ENCODE results near the gene IL17REL.
"Not testable (repeated sequence)": the region's sequence is repeated elsewhere in the genome, so short reads cannot be mapped to it uniquely, and the experiment has no call there.

IL17REL gene

DNA sequence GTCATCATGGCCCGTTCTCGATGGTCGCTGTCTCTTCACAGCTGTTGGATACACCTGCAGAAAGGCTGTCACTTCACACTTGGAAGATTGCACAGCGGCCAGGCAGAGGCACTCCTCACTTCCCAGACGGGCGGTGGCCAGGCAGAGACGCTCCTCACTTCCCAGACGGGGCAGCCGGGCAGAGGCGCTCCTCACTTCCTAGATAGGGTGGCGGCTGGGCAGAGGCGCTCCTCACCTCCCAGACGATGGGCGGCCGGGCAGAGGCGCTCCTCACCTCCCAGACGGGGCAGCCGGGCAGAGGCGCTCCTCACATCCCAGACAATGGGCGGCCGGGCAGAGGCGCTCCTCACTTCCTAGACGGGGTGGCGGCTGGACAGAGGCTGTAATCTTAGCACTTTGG, 22.7 kb downstream of the IL17REL start:
- DNase-seq (ENCODE audit: low read depth): not testable (repeated sequence)

DNA sequence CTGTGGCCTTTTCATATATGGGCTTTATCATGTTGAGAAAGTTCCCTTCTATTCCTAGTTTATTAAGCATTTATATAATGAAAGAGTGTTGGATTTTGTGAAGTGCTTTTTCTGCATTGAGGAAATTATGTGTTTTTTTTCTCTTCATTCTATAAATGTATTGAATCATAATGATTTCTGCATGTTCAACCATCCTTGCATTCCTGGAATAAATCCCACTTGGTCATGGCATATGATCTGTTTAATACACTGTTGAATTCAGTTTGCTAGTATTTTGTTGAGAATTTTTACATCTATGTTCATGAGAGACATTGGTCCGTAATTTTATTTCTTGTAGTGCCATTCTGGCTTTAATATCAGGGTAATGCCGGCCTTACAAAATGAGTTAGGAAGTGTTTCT, 26.2 kb downstream of the IL17REL start:
- DNase-seq (ENCODE audit: low read depth): no peak

DNA sequence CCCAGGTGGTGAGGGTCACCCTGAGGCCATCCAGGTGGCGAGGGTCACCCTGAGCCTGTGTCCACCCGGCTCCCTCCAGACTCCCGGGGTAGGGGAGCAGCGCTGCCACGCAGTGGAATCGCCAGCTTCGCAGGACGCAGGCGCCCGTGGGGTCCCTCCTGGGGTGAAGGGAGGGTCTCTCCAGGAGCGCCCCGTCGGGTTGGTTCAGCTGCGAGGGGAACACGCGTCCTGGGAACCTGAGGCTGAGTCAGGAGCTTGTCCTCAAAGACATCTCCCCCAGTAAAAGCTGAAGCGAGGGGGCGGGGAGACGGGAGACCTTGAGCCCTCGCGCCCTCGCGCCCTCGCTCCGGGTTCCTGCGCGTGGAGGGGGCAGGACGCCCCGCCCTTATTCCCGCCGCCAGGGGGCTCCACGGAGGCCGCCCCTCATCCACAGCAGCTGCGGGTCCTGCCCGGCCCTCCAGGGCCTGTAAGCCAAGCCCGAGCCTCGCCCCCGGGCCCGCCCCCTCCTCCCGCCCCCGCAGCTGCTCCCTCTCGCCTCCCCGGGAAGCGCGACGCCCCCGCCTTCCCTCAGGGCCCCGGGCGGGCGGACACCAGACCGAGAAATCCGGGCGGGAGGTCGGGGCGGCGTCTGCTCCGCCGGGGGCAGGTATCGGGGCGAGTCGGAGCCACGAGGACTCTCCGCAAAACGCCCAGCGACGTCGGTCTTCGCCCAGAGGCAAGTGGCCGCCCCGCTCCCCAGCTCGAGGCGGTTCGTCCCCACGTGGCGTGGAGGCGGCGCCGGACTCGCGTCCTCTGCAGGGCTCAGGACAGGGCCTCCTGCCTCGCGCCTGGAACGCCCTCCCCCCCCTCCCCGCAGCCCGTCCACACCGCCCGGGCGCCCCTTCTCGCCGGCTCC, 29.2 kb downstream of the IL17REL start:
- no peak for DNase-seq (ENCODE audit: low read depth)

DNA sequence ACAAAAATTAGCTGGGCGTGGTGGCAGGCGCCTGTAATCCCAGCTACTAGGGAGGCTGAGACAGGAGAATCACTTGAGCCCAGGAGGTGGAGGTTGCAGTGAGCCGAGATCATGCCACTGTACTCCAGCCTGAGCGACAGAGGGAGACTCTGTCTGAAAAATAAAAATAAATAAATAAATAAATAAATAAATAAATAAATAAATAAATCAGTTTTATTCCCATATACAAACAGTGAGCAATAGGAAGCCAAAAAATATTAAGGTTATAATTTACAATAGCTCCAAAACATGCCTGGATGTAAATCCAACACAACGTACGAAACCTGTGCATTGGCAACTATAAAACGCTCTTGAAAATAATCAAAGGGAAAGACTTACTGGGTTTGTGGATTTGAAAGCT, 30.8 kb downstream of the IL17REL start:
- DNase-seq (ENCODE audit: low read depth): not testable (repeated sequence)

DNA sequence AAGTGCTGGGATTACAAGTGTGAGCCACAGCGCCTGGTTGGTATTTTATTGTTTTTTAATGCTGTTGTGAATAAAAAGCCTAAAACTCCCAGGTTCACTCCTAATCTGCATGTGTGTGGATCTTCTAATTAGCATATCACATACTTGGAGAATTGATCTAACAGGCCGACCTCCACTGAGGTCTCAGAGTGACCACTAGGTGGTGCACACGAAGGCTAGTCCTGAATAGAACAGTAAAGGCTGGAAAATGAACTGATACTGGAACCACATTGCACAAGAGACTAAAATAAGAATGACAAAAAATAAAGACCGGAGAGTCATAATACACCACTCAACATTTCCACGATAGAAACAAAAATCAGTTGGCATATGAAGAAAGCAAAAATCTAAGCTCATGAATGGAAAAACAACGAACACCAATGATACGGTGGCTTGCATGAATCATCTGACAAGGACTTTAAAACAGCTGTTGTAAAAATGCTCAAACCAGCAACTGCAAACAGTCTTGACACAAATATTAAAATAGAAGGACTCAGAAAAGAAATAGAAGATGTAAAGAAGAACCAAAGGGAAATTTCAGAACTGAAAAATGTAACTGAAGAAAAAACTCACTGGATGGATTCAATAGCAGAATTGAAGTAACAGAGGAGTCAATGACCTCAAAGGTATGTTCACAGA, 32.8 kb downstream of the IL17REL start:
- DNase-seq (ENCODE audit: low read depth): no peak

DNA sequence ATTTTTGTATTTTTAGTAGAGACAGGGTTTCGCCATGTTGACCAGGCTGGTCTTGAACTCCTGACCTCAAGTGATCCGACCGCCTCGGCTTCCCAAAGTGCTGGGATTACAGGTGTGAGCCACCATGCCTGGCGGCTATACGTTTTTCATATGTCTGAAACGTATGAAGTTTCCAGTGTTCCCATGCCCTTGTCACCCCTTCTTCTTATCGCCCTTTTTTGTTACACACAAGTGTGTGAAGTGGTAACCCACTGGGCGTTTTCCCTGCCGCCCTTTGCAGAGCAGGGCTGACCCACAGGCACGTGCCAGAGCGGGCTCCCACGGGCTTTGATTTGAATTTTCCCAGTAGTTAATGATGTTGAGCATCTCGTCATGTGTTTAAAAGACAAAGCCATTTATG, 35.0 kb downstream of the IL17REL start:
- DNase-seq (ENCODE audit: low read depth): no peak

DNA sequence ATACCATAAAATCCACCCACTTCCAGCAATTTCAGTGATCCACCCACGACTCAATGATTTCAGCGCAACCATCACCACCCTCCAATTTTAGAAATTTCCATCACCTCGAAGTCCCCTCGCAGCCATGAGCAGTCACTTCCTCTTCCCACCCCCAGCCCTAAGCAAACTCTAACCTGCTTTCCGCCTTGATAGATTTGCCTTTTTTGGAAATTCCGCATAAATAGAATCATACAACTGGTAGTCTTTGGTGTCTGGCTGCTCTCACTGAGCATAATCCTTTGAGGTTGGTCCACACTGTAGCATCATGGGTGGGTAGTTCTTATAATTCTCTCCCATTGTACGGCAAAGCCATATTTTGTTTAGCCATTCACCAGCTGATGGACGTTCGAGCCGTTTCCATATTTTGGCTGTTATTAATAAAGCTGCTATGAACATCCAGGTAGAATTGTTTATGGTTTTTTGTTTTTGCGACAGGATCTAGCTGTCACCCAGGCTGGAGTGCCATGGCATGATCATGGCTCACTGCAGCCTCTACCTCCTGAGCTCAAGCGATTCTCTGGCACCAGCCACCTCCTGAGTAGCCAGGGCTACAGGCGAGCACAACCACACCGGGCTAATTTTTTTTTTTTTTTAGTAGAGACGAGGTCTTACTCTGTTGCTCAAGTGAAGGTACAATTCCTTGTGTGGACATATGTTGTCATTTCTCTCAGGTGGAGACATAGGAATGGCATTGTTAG, 36.0 kb downstream of the IL17REL start:
- DNase-seq (ENCODE audit: low read depth): no peak

DNA sequence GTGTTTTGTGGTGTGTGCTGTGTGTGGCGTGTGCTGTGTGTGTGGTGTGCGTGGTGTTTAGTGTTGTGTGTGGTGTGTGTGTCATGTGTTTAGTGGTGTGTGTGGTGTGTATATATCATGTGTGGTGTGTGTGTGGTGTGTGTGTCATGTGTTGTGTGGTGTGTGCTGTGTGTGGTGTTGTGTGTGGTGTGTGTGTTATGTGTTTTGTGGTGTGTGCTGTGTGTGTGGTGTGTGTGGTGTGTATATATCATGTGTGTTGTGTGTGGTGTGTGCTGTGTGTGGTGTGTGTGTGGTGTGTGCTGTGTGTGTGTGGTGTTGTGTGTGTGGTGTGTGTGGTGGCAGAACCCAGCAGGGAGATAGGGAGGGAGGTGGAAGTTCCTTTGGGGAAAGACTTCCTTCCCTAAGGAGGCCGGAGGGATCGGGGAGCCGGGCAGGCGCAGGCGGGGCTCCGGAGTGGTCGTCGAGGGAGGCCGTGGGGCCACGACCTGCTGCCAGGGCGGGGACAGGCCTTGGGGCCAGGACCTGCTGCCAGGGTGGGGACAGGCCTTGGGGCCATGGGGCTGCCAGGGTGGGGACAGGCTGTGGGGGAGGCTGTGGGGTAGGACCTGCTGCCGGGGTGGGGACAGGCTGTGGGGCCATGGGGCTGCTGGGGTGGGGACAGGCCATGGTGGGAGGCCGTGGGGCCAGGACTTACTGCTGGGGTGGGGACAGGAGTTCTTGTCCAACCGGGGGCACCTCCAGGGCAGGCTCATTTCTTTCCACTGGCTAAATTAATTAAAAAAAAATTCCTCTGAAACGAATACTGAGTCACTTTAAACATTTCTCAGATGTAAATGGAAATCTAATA, 36.8 kb downstream of the IL17REL start:
- no peak for DNase-seq (ENCODE audit: low read depth)

DNA sequence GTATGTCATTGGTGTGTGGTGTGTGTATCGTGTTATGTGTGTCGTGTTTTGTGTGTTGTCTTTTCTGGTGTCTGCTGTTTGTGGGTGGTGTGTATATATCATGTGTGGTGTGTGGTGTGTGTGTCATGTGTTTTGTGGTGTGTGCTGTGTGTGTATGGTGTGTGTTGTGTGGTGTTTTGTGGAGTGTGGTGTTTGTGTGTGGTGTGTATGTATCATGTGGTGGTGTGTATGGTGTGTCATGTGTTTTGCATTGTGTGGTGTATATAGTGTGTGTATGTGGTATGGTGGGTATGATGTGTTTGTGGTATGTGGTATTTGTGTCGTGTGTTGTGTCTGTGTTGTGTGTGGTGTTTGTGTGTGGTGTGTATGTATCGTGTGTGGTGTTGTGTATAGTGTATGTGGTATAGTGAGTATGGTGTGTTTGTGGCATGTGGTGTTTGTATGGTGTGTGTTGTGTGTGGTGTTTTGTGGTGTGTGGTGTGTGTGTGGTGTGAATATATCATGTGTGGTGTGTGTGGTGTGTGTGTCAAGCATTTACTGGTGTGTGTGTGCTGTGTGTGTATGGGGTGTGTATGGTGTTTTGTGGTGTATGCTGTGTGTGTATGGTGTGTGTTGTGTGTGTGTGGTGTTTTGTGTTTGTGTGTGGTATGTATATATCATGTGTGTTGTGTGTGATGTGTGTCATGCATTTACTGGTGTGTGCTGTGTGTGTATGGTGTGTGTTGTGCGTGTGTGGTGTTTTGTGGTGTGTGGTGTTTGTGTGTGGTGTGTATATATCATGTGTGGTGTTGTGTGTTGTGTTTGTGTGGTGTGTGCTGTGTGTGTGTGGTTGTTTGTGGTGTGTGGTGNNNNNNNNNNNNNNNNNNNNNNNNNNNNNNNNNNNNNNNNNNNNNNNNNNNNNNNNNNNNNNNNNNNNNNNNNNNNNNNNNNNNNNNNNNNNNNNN, 39.3 kb downstream of the IL17REL start:
- no peak for DNase-seq (ENCODE audit: low read depth)

DNA sequence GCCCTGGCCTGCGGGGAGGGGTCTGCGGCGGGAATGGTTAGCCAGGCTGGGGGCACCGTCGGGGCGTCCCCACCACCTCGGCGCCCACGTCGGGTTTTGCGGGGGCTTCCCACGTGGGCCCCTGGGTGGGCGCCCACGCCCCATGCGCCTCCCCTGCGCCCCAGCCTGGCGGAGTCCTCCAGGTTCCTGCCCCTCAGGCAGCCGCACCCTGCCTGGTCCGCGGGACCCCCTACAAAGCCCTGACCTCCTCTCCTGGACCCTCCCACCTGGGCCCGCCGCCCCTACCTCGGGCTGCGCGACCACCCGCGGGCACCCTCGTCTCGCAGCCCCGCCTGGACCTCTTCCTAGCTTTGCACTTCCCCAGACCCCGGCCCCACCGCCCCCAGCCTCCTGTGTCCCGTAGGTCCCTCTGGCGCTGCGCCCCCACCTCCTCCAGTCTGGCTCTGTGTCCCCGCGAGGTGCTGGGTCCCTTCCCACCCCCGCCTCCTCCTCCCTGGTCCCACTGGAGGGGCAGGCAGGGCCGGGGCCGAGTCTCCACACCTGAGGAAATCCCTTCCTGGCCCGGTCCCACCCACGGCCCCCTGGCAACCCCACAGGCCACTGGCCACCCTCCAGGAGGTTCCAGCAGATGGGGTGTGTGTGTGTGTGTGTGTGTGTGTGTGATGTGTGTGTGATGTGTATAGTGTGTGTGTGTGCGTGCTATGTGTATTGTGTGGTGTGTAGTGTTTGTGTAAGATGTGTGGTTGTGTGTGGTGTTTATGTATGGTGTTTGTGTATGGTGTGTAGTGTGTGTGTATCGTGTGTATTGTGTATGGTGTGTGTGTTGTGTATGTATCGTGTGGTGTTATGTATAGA, 40.2 kb downstream of the IL17REL start:
- DNase-seq (ENCODE audit: low read depth): peak; percentile 2

DNA sequence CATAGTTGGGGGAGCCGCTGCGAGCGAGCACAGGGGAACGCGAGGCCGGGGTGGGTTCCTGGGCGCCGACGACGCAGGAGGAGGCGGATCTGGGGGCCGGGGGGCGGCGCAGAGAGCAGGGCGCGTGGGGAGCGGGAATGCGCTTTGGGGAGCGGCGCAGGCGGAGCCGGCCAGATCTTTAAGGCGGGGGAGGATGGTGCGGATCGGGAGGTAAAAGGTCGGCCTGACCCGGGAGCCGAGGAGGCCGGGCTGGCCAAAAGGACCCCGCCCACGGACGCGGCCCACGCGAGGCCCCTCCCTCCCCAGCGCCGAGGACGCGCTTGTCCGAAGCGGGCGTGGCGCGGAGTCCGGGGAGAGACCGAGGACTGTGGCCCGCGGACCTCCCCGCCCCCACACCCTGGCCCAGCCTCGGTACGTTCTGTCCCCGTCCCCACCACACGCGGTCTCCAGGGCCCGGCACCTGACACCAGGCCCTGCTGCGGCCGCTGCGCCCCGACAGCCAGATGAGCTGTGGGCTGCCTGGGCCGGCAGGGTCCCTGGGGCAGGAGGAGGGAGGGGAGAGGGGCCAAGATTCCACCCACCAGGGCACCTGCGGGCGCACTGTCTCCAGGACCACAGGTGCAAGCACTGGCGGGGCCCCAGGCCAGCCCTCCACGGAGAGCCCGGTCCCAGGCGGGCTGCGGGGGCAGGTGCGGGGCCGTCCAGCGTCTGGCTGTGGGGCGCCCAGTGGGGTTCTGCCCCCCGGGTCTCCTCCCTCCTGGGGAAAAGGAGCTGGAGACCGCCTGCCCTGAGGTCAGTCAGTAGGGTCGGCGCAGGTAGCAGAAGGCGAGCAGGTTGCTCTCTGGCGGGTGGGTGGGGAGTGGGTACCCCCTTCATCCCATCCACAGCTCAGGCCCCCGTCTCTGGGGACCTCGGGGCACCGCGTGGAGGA, 41.1 kb downstream of the IL17REL start:
- no peak for DNase-seq (ENCODE audit: low read depth)

DNA sequence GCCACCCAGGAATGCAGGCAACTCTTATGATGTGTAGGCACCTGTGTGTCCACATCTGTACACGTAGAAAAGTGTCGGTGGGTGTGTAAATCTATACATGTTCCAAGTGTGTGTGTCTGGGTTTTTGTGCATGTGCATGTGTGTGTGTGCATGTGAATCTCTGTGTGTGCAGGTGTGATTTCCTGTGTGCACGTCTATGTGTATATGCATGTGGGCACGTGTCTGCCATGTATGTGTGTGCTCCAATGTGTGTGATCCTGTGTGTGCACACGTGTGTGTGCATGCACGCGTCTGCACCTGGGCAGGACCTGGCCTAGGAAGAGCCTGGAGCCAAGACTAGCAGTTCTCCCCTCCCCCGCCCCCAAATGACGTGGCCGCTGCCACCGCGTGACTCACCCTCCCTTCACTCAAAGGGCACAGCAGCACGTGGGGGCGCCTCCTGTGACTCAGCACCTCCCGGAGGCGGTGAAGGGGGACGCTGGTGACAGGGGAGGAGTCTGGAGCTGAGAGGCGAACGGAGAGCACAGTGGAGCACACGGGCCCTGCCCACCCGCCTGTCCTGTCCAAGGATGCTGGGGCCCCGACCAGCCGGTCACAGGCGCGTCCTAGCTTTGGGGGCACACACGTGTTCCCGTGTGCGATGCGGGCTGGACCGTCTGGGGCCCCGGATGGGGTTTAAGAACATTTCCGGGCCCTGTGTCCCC, 41.9 kb downstream of the IL17REL start:
- DNase-seq (ENCODE audit: low read depth): peak; percentile 97

DNA sequence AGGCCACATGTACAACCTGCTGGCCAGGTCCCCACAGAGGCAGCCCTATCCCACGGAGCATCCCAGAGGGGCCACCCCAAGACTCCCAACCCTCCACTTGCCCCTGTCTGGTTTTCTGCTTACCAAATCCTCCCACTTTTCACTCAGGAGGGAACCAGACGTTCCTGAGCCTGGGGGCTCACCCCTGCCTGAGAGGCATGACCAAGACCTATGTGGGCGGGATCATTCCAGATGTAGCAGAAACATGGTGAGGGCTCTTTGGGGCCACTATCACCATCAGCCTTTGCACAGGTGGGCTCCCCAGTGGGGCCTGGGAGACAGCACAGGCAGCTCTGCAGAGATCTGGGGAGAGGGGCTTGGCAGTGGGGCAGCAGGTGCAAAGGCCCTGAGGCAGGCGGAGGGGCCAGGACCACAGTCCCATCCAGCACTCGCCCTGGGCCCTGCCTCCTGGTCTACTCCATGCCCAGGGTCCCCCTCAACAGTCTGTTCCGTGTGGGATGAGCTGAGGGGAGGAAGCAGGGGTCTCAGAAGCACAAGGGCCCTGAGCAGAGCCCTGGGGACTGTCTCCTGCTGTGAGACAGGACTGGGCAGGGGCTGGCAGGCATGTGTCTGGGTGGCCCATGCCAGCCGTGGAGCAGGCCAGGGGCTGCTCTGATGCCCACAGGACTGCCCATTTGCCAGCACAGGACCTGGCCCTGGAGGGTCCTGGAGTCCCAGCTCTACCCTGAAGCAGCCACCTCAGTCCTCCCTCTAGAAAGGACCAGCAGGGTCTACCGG, 42.6 kb downstream of the IL17REL start:
- peak; percentile 0 for DNase-seq (ENCODE audit: low read depth)

DNA sequence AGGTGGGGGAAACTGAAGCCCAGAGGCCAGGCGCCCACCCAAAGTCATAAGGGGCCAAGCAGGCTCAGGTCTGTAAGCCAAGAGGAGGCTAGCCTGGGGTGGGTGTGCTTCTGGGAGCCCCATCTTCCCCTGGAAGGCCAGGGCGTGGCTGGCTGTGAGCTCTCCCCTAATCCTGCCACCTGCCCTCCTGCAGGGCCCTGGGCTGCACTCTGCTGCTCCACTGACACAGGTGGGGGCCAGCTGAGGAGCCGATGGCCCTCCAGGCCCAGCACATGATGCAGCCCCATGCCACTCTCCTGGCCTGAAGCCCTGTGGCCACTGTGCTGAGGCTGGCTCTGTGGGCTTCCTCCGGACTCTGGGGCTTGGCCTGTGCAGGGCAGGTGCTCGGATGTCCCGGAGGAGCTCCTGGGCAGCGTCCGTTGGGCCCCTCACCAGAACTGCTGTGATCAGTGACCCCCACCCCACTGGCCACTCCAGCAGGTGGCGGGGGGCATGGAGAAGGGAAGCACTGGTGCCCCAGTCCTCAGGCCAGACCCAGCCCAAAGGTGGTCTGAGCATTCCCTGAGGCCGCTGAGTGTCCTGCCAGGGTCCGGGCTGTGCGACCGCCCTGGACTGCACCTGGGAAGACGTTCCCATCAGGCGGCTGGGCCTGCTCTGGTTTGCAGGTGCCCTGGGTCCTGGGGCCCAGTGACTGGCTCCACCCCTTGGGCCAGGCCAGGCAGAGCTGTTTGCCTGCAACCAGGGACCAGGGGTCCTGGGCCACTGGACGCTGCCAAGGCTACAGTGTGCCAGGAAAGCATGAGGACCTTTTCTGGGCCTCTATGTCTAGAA, 43.5 kb downstream of the IL17REL start:
- no peak for DNase-seq (ENCODE audit: low read depth)

DNA sequence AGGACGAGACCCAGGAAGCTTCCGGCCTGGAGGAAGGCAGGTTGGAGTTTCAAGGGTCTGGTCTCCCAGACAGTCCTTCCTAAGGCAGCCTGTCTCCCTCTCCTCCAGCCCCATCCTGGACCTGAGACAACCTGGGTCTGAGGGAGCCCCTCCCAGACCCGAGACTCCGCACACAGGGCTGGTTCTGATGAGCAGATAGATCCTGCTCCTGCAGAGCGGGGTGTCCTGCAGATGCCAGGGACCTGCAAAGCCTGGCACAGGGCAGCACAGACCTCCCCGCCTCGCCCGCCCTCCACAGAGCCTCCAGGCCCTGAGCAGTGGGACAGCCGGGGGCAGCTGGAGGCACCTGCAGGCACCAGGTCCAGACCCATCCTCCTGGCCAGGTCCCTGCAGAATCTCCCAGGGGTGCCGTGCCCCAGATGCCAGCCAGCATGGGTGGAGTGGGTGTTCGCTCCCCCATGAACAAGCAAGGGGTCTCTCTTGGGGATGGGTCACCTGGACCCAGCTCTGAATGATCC, 44.2 kb downstream of the IL17REL start:
- DNase-seq (ENCODE audit: low read depth): no peak

DNA sequence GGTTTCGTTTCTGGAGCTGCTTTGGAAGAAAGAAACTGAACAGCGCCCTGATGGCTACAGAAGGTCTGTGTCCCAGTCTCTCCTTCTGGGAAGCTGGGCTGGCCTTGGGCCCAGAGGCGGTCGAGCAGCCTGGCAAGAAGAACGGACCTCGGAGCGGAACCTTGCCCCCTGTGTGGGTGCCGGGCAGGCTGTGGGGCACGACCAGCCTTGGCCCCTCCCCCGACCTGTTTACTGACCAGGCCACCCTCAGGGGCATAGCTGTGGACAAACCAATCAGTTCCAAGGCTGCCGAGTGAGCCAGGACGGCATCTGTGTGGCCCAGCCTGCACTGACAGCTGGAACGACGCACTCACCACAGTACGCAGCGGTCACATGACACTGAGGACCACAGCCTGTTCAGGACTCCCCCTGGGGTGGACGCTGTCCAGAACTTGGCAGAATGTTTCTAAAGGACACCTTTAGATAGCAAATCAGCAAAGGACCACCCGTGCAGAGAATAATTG, 44.8 kb downstream of the IL17REL start:
- no peak for DNase-seq (ENCODE audit: low read depth)

All from T-helper 22 cell (primary cell).